Skeletal muscle satellite cell (primary cell): ENCODE data around the gene GPR132. TPM values are rescaled to one million over a fixed set of nuclear protein-coding genes. Genes with fewer than 3 reads are reported as not detected.

ENCODE experiments used
- H3K27me3 ChIP-seq: 2 replicates; pipeline ENCODE4 v1.7.0; 2013; ENCODE audit warnings: low read length; ENCODE audit not compliant: control insufficient read depth, insufficient read depth
- H3K36me3 ChIP-seq: 2 replicates; pipeline ENCODE4 v1.7.0; 2013; ENCODE audit warnings: mild to moderate bottlenecking, control low read depth, low read length; ENCODE audit not compliant: insufficient read depth
- H3K4me1 ChIP-seq: 2 replicates; pipeline ENCODE4 v1.7.0; 2013; ENCODE audit warnings: low read length; ENCODE audit not compliant: control insufficient read depth, insufficient read depth
- H3K4me2 ChIP-seq: 2 replicates; pipeline ENCODE4 v1.7.0; 2013; ENCODE audit warnings: mild to moderate bottlenecking, low read length
- H3K4me3 ChIP-seq: 2 replicates; pipeline ENCODE4 v1.7.0; 2013; ENCODE audit warnings: low read length
- H3K9ac ChIP-seq: 2 replicates; pipeline ENCODE4 v1.7.0; 2013; ENCODE audit warnings: mild to moderate bottlenecking, low read depth, low read length, moderate library complexity
- H3K9me3 ChIP-seq: replicated peaks from 2 replicates; pipeline ENCODE4 v1.7.0; 2013; ENCODE audit warnings: mild to moderate bottlenecking, control low read depth, low read length
- small RNA-seq: library from RNA; depleted of rRNA; stranded (forward); fragments of <200 nt; gene quantifications from one replicate; pipeline ENCODE3, GENCODE V24; 2012

GPR132 gene

DNA sequence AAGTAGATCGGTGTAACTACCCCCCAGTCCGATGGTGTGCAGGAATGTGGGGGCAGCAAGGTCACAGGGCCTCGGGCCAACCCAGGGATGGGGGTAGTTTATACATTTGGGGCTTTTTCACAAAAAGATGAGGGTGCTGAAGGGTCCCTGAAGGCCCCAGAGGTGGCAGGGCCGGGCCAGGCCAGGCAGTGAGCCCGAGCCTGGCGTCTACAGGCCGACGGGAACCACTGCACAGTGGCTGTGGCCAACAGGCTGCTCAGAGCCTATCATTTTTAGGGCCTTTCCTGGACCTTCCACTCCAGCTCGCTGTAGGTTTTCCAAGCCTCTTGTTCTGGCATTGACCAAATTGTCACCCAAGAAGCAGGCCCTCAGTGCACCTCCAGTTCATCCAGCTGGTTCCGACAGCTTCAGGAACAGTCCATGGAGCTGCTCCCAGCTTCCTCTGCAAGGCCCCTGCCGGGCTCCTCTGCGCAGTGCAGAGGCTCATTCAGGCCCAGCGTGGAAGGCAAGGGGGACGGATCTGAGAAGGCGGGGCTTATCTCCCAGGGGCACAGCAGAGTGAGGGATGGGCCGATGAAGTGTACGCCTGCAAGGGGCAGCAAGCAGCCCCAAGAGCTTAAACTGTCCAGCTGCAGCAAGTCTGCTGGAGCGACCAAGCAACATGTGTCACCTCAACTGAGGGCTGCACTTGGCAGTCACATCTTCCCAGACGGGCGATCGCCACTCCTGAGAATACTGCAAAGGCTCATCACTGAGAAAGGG is 58.2 kb downstream of the GPR132 start:
- Histone ChIP-seq H3K4me2 (no peak overlapping the region), H3K4me3 (no peak overlapping the region), H3K9ac (no peak overlapping the region), H3K27me3 (no peaks in the 10 kb centered on the region), H3K9me3 (no peaks in the 10 kb centered on the region), H3K36me3 (peaks cover 49% of the 10 kb centered on the region), H3K4me1 (peaks cover 20% of the 10 kb centered on the region)

DNA sequence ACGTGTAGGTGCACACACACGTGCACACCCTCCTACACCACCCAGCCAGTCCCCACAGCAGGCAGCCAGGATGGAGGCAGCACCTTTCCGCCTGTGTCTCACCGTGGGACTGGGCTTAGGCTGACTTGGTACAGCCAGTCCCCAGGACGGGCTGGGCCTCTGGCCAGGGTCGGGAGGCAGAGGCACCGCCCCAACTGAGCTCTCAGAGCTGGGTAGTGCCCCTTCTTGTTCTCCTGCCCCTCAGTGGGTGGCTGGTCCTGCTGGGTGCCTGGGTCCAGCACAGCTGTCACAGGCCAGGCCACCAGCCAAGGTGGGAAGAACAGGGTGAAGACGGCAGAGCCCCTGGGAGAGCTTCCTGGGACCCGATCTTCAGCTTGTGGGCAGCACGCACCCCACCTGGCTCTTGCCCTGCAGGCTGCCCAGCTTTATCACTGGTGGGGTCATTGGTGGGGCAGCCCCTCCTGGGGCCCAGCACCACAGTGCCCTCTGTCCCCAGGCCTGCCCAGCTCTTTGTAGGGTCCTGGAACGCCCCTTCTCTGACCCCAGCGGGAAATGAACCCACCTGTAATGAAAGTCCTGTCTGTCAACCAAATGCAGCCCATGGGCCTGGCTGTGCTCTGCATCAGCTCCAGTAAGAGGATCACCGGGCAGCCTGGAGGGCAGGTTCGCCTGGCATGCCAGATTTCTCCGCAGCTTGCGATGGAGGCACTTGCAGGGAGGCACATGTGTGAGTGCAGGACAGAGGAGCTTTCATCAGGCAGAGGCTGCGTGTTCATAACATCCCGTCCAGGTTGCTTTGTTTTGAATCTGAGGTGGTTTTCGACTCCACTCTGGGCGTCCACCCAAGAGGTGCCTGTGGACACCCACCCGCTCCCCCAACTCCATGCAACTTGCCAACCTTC is 59.0 kb downstream of the GPR132 start:
- H3K4me3 ChIP-seq = no peak overlapping the region
- peaks cover 41% of the 10 kb centered on the region for H3K36me3 ChIP-seq
- no peak overlapping the region for H3K9ac ChIP-seq
- H3K9me3 ChIP-seq = no peaks in the 10 kb centered on the region
- H3K27me3 ChIP-seq = no peaks in the 10 kb centered on the region
- peaks cover 16% of the 10 kb centered on the region for H3K4me1 ChIP-seq
- H3K4me2 ChIP-seq = no peak overlapping the region

DNA sequence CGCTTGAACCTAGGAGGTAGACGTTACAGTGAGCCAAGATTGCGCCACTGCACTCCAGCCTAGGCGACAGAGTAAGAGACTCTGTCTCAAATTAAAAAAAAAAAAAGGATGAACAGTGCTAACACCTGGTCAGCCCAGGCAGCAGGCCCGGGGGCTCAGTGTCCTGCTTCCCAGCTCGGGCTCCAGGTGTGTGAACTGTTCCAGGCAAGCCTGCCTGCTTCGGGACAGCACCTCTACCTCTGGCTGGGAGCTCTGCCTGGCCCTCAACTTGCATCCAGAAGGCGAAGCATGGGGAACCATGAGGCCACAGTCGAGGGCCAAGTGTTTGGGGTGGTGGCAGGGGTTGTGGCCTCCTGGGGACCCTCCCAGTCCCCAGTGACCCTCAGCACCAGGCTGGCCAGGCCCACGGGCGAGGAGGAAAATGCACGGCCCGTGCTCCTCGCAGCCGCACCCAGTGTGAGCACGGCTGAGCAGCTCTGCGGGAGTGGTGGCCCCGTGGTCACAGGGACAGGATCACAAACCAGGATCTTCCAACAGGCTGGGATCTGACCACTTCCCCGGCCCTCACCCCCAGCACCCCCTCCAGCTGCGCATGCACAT is 59.8 kb downstream of the GPR132 start:
- Histone ChIP-seq H3K27me3 (no peaks in the 10 kb centered on the region), H3K36me3 (peaks cover 34% of the 10 kb centered on the region), H3K4me2 (no peak overlapping the region), H3K9ac (no peak overlapping the region), H3K4me1 (peaks cover 16% of the 10 kb centered on the region), H3K9me3 (no peaks in the 10 kb centered on the region), H3K4me3 (no peak overlapping the region)

Small RNAs within 50 kb of the gene (small RNA-seq; reads per million reads assigned to genes)
- gene AL512356.2 = not detected
